ENCODE measurements around the gene NFE2L2. TPM values are rescaled to one million over a fixed set of nuclear protein-coding genes. Genes with fewer than 3 reads are reported as not detected.
"Not testable (repeated sequence)": the region's sequence is repeated elsewhere in the genome, so short reads cannot be mapped to it uniquely, and the experiment has no call there.

Gene NFE2L2
- total RNA-seq, 1 experiment from 2014 or later: 26.3 TPM

DNA sequence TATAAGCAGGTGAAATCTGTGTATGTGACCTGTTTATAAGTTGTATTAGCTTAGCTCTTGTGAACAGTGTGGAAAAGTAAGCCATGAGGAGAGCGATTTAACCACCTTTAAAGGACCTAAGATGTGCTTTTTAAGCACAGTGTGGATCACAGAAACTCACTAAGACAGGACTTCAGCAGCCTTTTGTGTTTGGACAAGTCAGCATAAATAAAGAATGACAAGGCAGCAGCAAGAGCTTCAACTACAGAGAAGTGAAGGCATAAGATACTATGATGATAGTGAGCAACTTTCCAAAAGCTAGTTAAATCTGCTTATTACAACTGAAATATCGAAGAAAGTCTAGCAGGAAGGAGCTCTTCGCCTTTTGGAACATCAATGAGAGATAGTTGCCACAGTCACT lies 43.0 kb downstream of the NFE2L2 start:
- POLR2A ChIA-PET: interaction anchor here (1.0 kb wide), 1 partner anchor 158 kb away, joined by 3 read pairs; no protein-coding TSS in a partner anchor
- DNase-seq (ENCODE audit: low spot score) (no peak), ATAC-seq (no peak)
- Mint-ChIP-seq H3K27ac (0 out of 2 replicates have a peak overlapping the region, but pooled peaks have one; percentile 39), H3K4me1 (peaks cover 40% of the 10 kb centered on the region), H3K27me3 (ENCODE audit: low read depth) (no peaks in the 10 kb centered on the region), H3K36me3 (peaks cover 62% of the 10 kb centered on the region), H3K4me3 (no peak overlapping the region), H3K9me3 (no peaks in the 10 kb centered on the region)
- CTCF ChIA-PET: interaction anchor here (1.1 to 1.9 kb wide), 3 partner anchors 23 to 57 kb away, joined by 3 to 5 read pairs (median 4); no protein-coding TSS in a partner anchor
- TF ChIP-seq ATF1 (CRISPR knock-in tag; IDR thresholded peaks at IDR 0.05) (no peak), TEAD1 (CRISPR knock-in tag; IDR thresholded peaks at IDR 0.05) (no peak), ZNF263 (CRISPR knock-in tag; IDR thresholded peaks at IDR 0.05; ENCODE audit: low read depth) (no peak), TEAD4 (CRISPR knock-in tag; IDR thresholded peaks at IDR 0.05) (no peak), ESRRA (CRISPR knock-in tag; IDR thresholded peaks at IDR 0.05; ENCODE audit: borderline replicate concordance) (no peak), ZNF138 (CRISPR knock-in tag; conservative IDR thresholded peaks at IDR 0.05) (no peak), SMAD4 (CRISPR knock-in tag; IDR thresholded peaks at IDR 0.05) (no peak), MYBL2 (CRISPR knock-in tag; IDR thresholded peaks at IDR 0.05) (no peak), TCF7 (CRISPR knock-in tag; IDR thresholded peaks at IDR 0.05; ENCODE audit: low read depth) (no peak), NR1H2 (CRISPR knock-in tag; IDR thresholded peaks at IDR 0.05) (no peak), CREM (CRISPR knock-in tag; IDR thresholded peaks at IDR 0.05) (no peak)
- TF ChIP-seq, protein P1, sequence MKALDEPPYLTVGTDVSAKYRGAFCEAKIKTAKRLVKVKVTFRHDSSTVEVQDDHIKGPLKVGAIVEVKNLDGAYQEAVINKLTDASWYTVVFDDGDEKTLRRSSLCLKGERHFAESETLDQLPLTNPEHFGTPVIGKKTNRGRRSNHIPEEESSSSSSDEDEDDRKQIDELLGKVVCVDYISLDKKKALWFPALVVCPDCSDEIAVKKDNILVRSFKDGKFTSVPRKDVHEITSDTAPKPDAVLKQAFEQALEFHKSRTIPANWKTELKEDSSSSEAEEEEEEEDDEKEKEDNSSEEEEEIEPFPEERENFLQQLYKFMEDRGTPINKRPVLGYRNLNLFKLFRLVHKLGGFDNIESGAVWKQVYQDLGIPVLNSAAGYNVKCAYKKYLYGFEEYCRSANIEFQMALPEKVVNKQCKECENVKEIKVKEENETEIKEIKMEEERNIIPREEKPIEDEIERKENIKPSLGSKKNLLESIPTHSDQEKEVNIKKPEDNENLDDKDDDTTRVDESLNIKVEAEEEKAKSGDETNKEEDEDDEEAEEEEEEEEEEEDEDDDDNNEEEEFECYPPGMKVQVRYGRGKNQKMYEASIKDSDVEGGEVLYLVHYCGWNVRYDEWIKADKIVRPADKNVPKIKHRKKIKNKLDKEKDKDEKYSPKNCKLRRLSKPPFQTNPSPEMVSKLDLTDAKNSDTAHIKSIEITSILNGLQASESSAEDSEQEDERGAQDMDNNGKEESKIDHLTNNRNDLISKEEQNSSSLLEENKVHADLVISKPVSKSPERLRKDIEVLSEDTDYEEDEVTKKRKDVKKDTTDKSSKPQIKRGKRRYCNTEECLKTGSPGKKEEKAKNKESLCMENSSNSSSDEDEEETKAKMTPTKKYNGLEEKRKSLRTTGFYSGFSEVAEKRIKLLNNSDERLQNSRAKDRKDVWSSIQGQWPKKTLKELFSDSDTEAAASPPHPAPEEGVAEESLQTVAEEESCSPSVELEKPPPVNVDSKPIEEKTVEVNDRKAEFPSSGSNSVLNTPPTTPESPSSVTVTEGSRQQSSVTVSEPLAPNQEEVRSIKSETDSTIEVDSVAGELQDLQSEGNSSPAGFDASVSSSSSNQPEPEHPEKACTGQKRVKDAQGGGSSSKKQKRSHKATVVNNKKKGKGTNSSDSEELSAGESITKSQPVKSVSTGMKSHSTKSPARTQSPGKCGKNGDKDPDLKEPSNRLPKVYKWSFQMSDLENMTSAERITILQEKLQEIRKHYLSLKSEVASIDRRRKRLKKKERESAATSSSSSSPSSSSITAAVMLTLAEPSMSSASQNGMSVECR (CRISPR knock-in tag; IDR thresholded peaks at IDR 0.05; ENCODE audit: borderline replicate concordance): no peak
- TF ChIP-seq, protein P2, sequence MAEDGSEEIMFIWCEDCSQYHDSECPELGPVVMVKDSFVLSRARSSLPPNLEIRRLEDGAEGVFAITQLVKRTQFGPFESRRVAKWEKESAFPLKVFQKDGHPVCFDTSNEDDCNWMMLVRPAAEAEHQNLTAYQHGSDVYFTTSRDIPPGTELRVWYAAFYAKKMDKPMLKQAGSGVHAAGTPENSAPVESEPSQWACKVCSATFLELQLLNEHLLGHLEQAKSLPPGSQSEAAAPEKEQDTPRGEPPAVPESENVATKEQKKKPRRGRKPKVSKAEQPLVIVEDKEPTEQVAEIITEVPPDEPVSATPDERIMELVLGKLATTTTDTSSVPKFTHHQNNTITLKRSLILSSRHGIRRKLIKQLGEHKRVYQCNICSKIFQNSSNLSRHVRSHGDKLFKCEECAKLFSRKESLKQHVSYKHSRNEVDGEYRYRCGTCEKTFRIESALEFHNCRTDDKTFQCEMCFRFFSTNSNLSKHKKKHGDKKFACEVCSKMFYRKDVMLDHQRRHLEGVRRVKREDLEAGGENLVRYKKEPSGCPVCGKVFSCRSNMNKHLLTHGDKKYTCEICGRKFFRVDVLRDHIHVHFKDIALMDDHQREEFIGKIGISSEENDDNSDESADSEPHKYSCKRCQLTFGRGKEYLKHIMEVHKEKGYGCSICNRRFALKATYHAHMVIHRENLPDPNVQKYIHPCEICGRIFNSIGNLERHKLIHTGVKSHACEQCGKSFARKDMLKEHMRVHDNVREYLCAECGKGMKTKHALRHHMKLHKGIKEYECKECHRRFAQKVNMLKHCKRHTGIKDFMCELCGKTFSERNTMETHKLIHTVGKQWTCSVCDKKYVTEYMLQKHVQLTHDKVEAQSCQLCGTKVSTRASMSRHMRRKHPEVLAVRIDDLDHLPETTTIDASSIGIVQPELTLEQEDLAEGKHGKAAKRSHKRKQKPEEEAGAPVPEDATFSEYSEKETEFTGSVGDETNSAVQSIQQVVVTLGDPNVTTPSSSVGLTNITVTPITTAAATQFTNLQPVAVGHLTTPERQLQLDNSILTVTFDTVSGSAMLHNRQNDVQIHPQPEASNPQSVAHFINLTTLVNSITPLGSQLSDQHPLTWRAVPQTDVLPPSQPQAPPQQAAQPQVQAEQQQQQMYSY (CRISPR knock-in tag; IDR thresholded peaks at IDR 0.05): no peak

DNA sequence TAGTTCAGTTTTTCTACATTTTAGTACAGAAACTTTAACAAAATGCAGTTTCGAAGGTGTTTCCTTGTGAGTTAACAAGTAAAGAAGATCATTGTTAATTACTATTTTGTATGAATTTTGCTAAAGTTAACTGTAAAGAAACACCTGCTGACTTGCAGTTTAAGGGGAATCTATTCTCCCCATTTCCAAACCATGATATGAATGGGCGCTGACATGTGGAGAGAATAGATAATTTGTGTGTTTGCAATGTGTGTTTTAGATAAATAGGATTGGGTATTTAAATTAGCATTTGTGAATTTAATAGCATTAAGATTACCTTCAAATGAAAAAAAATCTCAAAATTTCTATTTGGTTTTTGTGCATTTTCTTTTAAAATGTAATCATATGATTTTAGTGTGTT lies 44.7 kb downstream of the NFE2L2 start:
- H3K27me3 Mint-ChIP-seq (ENCODE audit: low read depth); ATAC-seq; H3K27ac Mint-ChIP-seq; H3K4me3 Mint-ChIP-seq; POLR2A ChIA-PET; H3K9me3 Mint-ChIP-seq; DNase-seq (ENCODE audit: low spot score): not testable (repeated sequence)
- CTCF ChIA-PET: interaction anchor here (2.3 kb wide), 1 partner anchor 55 kb away, joined by 9 read pairs; no protein-coding TSS in a partner anchor
- Mint-ChIP-seq H3K36me3 (peaks cover 78% of the 10 kb centered on the region), H3K4me1 (peaks cover 51% of the 10 kb centered on the region)

DNA sequence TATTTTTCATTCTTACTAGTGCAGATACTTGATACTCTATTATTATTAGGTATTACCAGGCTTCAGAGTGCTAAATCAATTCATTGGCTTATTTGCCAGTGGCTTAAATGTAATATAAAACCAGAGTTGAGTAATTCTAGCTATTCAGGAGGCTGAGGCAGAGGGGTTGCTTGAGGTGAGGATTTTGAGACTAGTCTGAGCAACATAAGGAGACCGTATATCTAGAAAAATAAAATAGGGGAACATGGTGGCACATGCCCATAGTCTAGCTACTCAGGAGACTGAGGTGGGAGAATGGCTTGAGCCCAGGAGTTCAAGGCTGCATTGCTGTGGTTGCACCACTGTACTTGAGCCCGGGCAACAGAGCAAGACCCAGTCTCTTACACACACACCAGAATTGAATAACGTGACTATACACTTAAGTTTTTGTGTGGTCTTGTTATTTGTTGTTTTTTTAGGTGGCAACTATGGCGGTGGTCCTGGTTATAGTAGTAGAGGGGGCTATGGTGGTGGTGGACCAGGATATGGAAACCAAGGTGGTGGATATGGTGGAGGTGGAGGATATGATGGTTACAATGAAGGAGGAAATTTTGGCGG lies 47.2 kb downstream of the NFE2L2 start:
- H3K27ac Mint-ChIP-seq: peak overlapping the region; percentile 83; the same call in 1 of the 2 replicates
- CTCF ChIA-PET: interaction anchor here (1.1 to 2.3 kb wide), 2 partner anchors 53 to 118 kb away, joined by 3 to 9 read pairs; no protein-coding TSS in a partner anchor
- no peak for ATAC-seq
- no peak for DNase-seq (ENCODE audit: low spot score)
- H3K36me3 Mint-ChIP-seq: peaks cover 85% of the 10 kb centered on the region
- peaks cover 62% of the 10 kb centered on the region for H3K4me1 Mint-ChIP-seq
- POLR2A ChIA-PET: no interaction called here
- no peaks in the 10 kb centered on the region for H3K27me3 Mint-ChIP-seq (ENCODE audit: low read depth)
- no peaks in the 10 kb centered on the region for H3K9me3 Mint-ChIP-seq
- no peak overlapping the region for H3K4me3 Mint-ChIP-seq
- TF ChIP-seq PRRX2 (CRISPR knock-in tag; IDR thresholded peaks at IDR 0.05) (peak; percentile 70; the same call in 1 of the 2 replicates), SMAD3 (CRISPR knock-in tag; IDR thresholded peaks at IDR 0.05; ENCODE audit: borderline replicate concordance) (no peak), GABPB1 (CRISPR knock-in tag; IDR thresholded peaks at IDR 0.05) (no peak), ZNF232 (CRISPR knock-in tag; IDR thresholded peaks at IDR 0.05) (no peak), EMX1 (CRISPR knock-in tag; IDR thresholded peaks at IDR 0.05) (peak; percentile 47; the same call in 1 of the 2 replicates), ESRRA (CRISPR knock-in tag; IDR thresholded peaks at IDR 0.05; ENCODE audit: borderline replicate concordance) (no peak), ZNF671 (CRISPR knock-in tag; IDR thresholded peaks at IDR 0.05) (peak; percentile 42; the same call in 1 of the 2 replicates)
- TF ChIP-seq, protein P3, sequence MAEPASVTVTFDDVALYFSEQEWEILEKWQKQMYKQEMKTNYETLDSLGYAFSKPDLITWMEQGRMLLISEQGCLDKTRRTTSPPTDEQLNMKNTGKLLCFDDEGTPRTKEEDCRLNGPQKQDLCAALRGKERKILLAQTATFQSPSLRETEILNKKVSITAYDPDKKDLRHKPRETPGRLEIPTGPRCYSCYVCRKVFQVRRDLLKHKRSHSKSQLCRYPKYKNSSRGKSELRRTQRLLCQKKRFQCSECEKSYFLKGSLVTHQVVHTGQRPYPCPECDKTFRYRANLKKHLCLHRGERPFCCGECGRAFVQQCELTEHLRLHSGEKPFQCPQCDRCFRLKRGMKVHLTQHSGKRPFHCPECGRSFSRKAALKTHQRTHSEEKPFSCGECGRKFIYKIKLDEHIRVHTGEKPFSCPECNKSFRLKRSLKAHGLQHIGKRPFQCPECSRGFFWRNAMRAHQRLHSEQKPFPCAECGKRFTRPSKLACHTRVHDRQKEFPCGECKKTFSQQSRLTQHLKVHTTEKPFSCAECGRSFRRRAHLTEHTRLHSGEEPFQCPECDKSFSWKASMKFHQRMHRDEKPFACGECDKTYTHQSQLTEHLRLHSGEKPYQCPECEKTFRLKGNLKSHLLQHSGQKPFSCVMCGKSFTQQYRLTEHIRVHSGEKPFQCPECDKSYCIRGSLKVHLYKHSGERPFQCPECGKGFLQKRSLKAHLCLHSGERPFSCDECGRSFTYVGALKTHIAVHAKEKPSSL (CRISPR knock-in tag; conservative IDR thresholded peaks at IDR 0.05): peak; percentile 72; the same call in 1 of the 2 replicates
